Measurements from ENCODE around the gene WWC1.

Gene WWC1

DNA sequence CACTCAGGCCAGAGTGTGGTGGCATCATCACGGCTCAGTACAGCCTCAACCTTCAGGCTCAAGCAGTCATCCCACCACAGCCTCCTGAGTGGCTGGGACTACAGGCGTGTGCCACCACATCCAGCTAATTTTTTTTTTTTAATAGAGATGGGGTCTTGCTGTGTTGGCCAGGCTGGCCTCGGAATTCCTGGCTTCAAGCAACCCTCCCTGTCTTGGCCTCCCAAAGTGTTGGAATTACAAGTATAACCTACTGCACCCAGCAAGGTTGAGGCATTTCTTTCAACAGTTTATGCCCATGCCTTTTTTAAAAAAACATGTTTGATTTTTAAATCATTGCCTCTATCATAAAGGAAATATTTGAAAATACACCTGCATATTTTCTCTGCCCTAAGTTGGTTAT, 197.6 kb downstream of the WWC1 start:
- Histone ChIP-seq H3F3A (ENCODE audit: insufficient read depth, low read length) (no peaks in the 10 kb centered on the region), H3K27me3 (replicated peaks; ENCODE audit: insufficient read depth, low read length) (no peaks in the 10 kb centered on the region), H3K4me3 (ENCODE audit: low read length) (no peak overlapping the region), H3K27ac (ENCODE audit: low read length) (no peak overlapping the region), H2AFZ (ENCODE audit: low read length) (no peak overlapping the region), H3K9ac (ENCODE audit: low read length) (no peak overlapping the region), H3K4me1 (ENCODE audit: low read length) (peaks cover 11% of the 10 kb centered on the region; the same call in 1 of the 2 replicates), H3K9me2 (replicated peaks; ENCODE audit: insufficient read depth, low read length) (no peaks in the 10 kb centered on the region), H4K20me1 (ENCODE audit: insufficient read depth, low read length) (no peaks in the 10 kb centered on the region), H3K9me3 (replicated peaks; ENCODE audit: insufficient read depth, low read length) (no peaks in the 10 kb centered on the region), H3K79me2 (ENCODE audit: low read length) (peaks cover 19% of the 10 kb centered on the region), H3K4me2 (ENCODE audit: low read depth, low read length) (no peak overlapping the region), H3K36me3 (replicated peaks; ENCODE audit: insufficient read depth, low read length) (peaks cover 6% of the 10 kb centered on the region)
- no peak for DNase-seq
- TF ChIP-seq EZH2phosphoT487 (IDR thresholded peaks at IDR 0.05; ENCODE audit: low read length) (no peak), EZH2 (optimal IDR thresholded peaks at IDR 0.05; ENCODE audit: low read depth, low read length) (no peak)
- TF ChIP-seq, protein P1, sequence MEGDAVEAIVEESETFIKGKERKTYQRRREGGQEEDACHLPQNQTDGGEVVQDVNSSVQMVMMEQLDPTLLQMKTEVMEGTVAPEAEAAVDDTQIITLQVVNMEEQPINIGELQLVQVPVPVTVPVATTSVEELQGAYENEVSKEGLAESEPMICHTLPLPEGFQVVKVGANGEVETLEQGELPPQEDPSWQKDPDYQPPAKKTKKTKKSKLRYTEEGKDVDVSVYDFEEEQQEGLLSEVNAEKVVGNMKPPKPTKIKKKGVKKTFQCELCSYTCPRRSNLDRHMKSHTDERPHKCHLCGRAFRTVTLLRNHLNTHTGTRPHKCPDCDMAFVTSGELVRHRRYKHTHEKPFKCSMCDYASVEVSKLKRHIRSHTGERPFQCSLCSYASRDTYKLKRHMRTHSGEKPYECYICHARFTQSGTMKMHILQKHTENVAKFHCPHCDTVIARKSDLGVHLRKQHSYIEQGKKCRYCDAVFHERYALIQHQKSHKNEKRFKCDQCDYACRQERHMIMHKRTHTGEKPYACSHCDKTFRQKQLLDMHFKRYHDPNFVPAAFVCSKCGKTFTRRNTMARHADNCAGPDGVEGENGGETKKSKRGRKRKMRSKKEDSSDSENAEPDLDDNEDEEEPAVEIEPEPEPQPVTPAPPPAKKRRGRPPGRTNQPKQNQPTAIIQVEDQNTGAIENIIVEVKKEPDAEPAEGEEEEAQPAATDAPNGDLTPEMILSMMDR (IDR thresholded peaks at IDR 0.05; ENCODE audit: low read length): no peak

DNA sequence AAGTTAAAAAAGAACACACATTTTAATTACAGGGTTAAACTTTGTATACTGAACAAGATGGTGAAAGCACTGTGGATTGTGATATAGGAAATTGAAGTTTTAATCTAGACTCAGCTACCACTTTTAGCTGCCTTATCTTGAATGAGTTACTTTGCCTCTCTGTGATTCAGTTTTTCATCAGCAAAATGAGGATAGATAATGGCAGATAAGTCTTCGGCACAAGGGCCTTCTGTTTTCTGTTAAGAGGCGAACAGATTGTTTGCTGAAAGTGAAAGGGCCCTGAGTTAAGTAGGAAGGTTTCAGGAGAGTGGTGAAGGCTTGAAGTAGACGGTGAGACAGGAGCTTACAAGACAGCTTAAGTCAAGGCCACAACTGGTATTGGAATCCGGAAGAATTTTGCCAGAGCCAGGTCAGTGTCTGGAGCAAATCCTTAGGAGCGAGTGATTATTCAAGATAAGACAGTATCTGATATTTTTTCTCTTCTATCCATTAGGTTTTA, 202.7 kb downstream of the WWC1 start:
- no peaks in the 10 kb centered on the region for H3K9me3 ChIP-seq (replicated peaks; ENCODE audit: insufficient read depth, low read length)
- H3K79me2 ChIP-seq (ENCODE audit: low read length): peaks cover 3% of the 10 kb centered on the region; the same call in 1 of the 2 replicates
- no peaks in the 10 kb centered on the region for H4K20me1 ChIP-seq (ENCODE audit: insufficient read depth, low read length)
- DNase-seq: no peak
- no peak overlapping the region for H3K9ac ChIP-seq (ENCODE audit: low read length)
- H3F3A ChIP-seq (ENCODE audit: insufficient read depth, low read length): no peaks in the 10 kb centered on the region
- H3K9me2 ChIP-seq (replicated peaks; ENCODE audit: insufficient read depth, low read length): no peaks in the 10 kb centered on the region
- H3K27me3 ChIP-seq (replicated peaks; ENCODE audit: insufficient read depth, low read length): no peaks in the 10 kb centered on the region
- H3K36me3 ChIP-seq (replicated peaks; ENCODE audit: insufficient read depth, low read length): peaks cover 24% of the 10 kb centered on the region
- H3K4me2 ChIP-seq (ENCODE audit: low read depth, low read length): no peak overlapping the region
- no peak overlapping the region for H3K27ac ChIP-seq (ENCODE audit: low read length)
- no peak for TF ChIP-seq EZH2 (optimal IDR thresholded peaks at IDR 0.05; ENCODE audit: low read depth, low read length)
- TF ChIP-seq, protein P1 (IDR thresholded peaks at IDR 0.05; ENCODE audit: low read length): no peak
- no peak for TF ChIP-seq EZH2phosphoT487 (IDR thresholded peaks at IDR 0.05; ENCODE audit: low read length)
- no peak overlapping the region for H2AFZ ChIP-seq (ENCODE audit: low read length)
- H3K4me1 ChIP-seq (ENCODE audit: low read length): no peaks in the 10 kb centered on the region
- no peak overlapping the region for H3K4me3 ChIP-seq (ENCODE audit: low read length)

DNA sequence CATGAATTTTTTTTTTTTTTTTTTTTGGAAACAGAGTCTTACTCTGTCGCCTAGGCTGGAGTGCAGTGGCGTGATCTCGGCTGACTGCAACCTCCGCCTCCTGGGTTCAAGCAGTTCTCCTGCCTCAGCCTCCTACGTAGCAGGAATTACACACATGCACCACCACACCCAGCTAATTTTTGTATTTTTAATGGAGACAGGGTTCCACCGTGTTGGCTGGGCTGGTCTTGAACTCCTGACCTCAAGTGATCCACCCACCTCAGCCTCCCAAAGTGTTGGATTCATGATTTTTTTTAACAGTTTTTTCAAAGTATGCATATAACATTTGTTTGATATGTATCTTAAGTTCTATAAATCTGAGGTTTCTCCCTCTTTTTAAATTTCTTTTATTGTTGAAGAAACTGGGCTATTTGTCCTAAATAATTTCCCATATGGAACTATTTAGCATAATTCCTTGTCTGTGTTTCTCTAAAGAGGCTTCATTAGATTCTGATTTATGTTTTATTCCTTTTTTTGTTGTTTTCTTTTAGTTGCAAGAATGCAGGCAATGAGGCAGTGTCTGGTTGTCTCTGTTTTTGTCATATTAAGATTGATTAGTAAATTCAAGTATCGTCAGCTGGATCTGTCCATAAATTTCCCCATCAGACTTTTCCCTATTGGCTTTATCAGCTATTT, 211.3 kb downstream of the WWC1 start:
- Histone ChIP-seq H3K27me3 (replicated peaks; ENCODE audit: insufficient read depth, low read length) (no peaks in the 10 kb centered on the region), H3K9me3 (replicated peaks; ENCODE audit: insufficient read depth, low read length) (no peaks in the 10 kb centered on the region), H3K27ac (ENCODE audit: low read length) (no peak overlapping the region), H3F3A (ENCODE audit: insufficient read depth, low read length) (no peaks in the 10 kb centered on the region), H4K20me1 (ENCODE audit: insufficient read depth, low read length) (no peaks in the 10 kb centered on the region), H3K4me1 (ENCODE audit: low read length) (no peaks in the 10 kb centered on the region), H3K9me2 (replicated peaks; ENCODE audit: insufficient read depth, low read length) (no peaks in the 10 kb centered on the region), H3K9ac (ENCODE audit: low read length) (no peak overlapping the region), H2AFZ (ENCODE audit: low read length) (no peak overlapping the region), H3K4me3 (ENCODE audit: low read length) (no peak overlapping the region), H3K79me2 (ENCODE audit: low read length) (peaks cover 2% of the 10 kb centered on the region; the same call in 1 of the 2 replicates), H3K4me2 (ENCODE audit: low read depth, low read length) (no peak overlapping the region), H3K36me3 (replicated peaks; ENCODE audit: insufficient read depth, low read length) (peaks cover 2% of the 10 kb centered on the region; the same call in 1 of the 2 replicates)
- TF ChIP-seq, protein P1 (IDR thresholded peaks at IDR 0.05; ENCODE audit: low read length): no peak
- TF ChIP-seq EZH2phosphoT487 (IDR thresholded peaks at IDR 0.05; ENCODE audit: low read length) (no peak), EZH2 (optimal IDR thresholded peaks at IDR 0.05; ENCODE audit: low read depth, low read length) (no peak)
- no peak for DNase-seq
